Heart left ventricle (tissue), 13 donors: Measurements from ENCODE around the gene CDC14B.

Source experiments
- POLR2A ChIP-seq, 2 donors: fragments of 450-650 bp; IDR thresholded peaks; one replicate each; pipeline ENCODE4 v1.6.1; 2017; ENCODE audit warnings: antibody characterized with exemption in 2 of 2, mild to moderate bottlenecking in 2 of 2, moderate library complexity in 2 of 2
- TF ChIP-seq, protein P1 (sequence below), 12 donors: fragments of 200-600 bp; sonication (generic) in 4 of 12; IDR thresholded peaks; one replicate each; pipeline versions ENCODE4 v1.5.0 to v1.8.0; 2018 to 2022; ENCODE audit warnings: antibody characterized with exemption in 12 of 12, mild to moderate bottlenecking in 5 of 12
- donor health status: ischemic (EF 13 %, LVEDD 7.1; RV severe dilation, severe dysfunction).
- donor health status: DM: no; HTN: yes; CAD: no.
- donor health status: DM: no; HTN: no; CAD: no.
- donor health status: ischemic (EF 25% LVEDD 6.9; RV normal size, moderate dysfunction).
- donor health status: ischemic (EF 25% LVEDD 5.7; RV mildly dilated, moderate dysfunction).
- donor health status: ischemic (EF 35%, LVEDD 5.7; RV mildly dilated, moderate dysfunction).
- donor health status: nonischemic (EF 11% LVEDD 7.7; RV severe dilation, severe dysfunction).
- donor health status: DM: yes; HTN: yes; CAD: no.
- donor health status: PGD.
- donor health status: ischemic (EF 29% LVEDD 5.4; RV normal size, mild dysfunction).
- donor health status: nonischemic (EF 23%, LVEDD 6.1; RV moderate dilation, normal function).

DNA sequence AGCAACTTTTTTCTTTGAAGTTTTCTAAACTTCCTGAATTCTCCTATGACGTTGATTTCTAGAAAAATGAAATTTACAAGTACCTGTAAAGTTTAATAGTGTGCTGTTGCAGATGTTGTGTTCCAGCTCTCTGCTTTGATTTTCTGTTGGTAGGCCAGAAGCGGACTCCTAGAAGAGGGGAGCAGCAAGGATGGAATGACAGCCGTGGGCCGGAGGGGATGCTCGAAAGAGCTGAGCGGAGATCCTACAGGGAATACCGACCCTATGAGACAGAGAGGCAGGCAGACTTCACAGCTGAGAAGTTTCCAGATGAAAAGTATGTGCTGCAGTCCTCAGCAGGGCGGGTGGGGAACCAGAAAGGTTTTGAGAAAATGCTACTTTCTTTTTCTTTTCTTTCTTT lies 161.4 kb downstream of the CDC14B start:
- TF ChIP-seq, protein P1, sequence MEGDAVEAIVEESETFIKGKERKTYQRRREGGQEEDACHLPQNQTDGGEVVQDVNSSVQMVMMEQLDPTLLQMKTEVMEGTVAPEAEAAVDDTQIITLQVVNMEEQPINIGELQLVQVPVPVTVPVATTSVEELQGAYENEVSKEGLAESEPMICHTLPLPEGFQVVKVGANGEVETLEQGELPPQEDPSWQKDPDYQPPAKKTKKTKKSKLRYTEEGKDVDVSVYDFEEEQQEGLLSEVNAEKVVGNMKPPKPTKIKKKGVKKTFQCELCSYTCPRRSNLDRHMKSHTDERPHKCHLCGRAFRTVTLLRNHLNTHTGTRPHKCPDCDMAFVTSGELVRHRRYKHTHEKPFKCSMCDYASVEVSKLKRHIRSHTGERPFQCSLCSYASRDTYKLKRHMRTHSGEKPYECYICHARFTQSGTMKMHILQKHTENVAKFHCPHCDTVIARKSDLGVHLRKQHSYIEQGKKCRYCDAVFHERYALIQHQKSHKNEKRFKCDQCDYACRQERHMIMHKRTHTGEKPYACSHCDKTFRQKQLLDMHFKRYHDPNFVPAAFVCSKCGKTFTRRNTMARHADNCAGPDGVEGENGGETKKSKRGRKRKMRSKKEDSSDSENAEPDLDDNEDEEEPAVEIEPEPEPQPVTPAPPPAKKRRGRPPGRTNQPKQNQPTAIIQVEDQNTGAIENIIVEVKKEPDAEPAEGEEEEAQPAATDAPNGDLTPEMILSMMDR (IDR thresholded peaks at IDR 0.05), result no peak
- no peak for TF ChIP-seq POLR2A (IDR thresholded peaks at IDR 0.05)
